HCT116 (cell line): ENCODE results near the gene PTPN7.

ENCODE experiments used
- ELF1 ChIP-seq: IDR thresholded peaks from 2 replicates; pipeline ENCODE4 v1.6.1; 2012; ENCODE audit warnings: low read depth, borderline replicate concordance
- EZH2 ChIP-seq: fragments of 200-600 bp; sonication (generic); IDR thresholded peaks from 2 replicates; pipeline ENCODE4 v1.6.1; 2017; ENCODE audit warnings: antibody characterized with exemption, mixed run types
- EZH2phosphoT487 ChIP-seq: fragments of 200-600 bp; IDR thresholded peaks from 2 replicates; pipeline ENCODE4 v1.6.1; 2018; ENCODE audit warnings: antibody characterized with exemption, borderline replicate concordance
- JUND ChIP-seq: IDR thresholded peaks from 2 replicates; pipeline ENCODE4 v1.6.1; 2012
- POLR2A ChIP-seq: IDR thresholded peaks from 2 replicates; pipeline ENCODE4 v1.7.0; 2011; ENCODE audit warnings: borderline replicate concordance; ENCODE audit not compliant: insufficient read depth, insufficient read length; ENCODE audit errors: extremely low read depth
- POLR2AphosphoS5 ChIP-seq: IDR thresholded peaks from 2 replicates; pipeline ENCODE4 v1.6.1; 2011; ENCODE audit warnings: mild to moderate bottlenecking, low read depth, low read length, moderate library complexity
- RAD21 ChIP-seq: IDR thresholded peaks from 2 replicates; pipeline ENCODE4 v1.6.1; 2012; ENCODE audit warnings: low read depth, mild to moderate bottlenecking
- YY1 ChIP-seq: IDR thresholded peaks from 2 replicates; pipeline ENCODE4 v1.6.1; 2011; ENCODE audit warnings: low read length, low read depth, moderate library complexity, mild to moderate bottlenecking; ENCODE audit not compliant: insufficient replicate concordance; ENCODE audit errors: extremely low read depth
- ZFX ChIP-seq: fragments of 450-650 bp; IDR thresholded peaks from 2 replicates; pipeline ENCODE4 v1.6.1; 2017
- ZNF274 ChIP-seq: fragments of 200-500 bp; sonication (Bioruptor generic); IDR thresholded peaks from 2 replicates; pipeline ENCODE4 v1.6.1; 2014; ENCODE audit warnings: mild to moderate bottlenecking, low read depth, low read length, inconsistent platforms
- TF ChIP-seq, protein P1 (sequence below), 3 experiments: fragments of 200-600 bp in 1 of 3; sonication (generic) in 1 of 3; IDR thresholded peaks in 2 of 3; conservative IDR thresholded peaks in 1 of 3; 2 replicates each; pipeline ENCODE4 v1.5.1; 2012 to 2017; ENCODE audit warnings: low read depth in 2 of 3, low read length in 2 of 3, antibody characterized with exemption in 1 of 3, borderline replicate concordance in 1 of 3, control low read depth in 1 of 3, mild to moderate bottlenecking in 1 of 3, mixed read lengths in 1 of 3, mixed run types in 1 of 3, moderate library complexity in 1 of 3; ENCODE audit not compliant: insufficient read depth in 1 of 3
- TF ChIP-seq, protein P2 (sequence below): IDR thresholded peaks from 2 replicates; pipeline ENCODE4 v1.6.1; 2012; ENCODE audit warnings: low read depth
- TF ChIP-seq, protein P3 (sequence below): IDR thresholded peaks from 2 replicates; pipeline ENCODE4 v1.6.1; 2012

DNA sequence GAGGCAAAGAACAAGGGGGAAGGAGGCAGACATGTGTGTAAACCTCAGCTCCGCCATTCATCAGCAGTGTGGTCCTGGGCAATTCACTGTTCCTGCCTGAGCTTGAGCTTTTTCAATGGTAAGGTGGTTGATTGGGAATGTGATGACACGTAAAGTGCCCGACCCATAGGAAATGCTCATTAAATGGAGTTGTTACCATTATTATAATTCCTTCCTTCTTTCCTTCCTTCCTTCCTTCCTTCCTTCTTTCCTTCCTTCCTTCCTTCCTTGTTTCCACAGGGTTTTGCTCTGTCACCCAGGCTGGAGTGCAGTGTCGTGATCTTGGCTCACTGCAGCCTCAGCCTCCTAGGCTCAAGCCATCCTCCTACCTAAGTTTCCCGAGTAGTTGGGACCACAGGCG, 33.3 kb downstream of the PTPN7 start:
- TF ChIP-seq POLR2A (no peak), POLR2AphosphoS5 (no peak), EZH2 (no peak), YY1 (no peak), EZH2phosphoT487 (no peak), RAD21 (no peak), JUND (no peak), ZFX (no peak), ELF1 (no peak), ZNF274 (no peak)
- TF ChIP-seq, protein P1, sequence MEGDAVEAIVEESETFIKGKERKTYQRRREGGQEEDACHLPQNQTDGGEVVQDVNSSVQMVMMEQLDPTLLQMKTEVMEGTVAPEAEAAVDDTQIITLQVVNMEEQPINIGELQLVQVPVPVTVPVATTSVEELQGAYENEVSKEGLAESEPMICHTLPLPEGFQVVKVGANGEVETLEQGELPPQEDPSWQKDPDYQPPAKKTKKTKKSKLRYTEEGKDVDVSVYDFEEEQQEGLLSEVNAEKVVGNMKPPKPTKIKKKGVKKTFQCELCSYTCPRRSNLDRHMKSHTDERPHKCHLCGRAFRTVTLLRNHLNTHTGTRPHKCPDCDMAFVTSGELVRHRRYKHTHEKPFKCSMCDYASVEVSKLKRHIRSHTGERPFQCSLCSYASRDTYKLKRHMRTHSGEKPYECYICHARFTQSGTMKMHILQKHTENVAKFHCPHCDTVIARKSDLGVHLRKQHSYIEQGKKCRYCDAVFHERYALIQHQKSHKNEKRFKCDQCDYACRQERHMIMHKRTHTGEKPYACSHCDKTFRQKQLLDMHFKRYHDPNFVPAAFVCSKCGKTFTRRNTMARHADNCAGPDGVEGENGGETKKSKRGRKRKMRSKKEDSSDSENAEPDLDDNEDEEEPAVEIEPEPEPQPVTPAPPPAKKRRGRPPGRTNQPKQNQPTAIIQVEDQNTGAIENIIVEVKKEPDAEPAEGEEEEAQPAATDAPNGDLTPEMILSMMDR (IDR thresholded peaks at IDR 0.05 in 2 of 3, conservative IDR thresholded peaks at IDR 0.05 in 1 of 3; ENCODE audit: borderline replicate concordance in 1 of 3, insufficient read depth in 1 of 3, low read depth in 2 of 3, low read length in 2 of 3), result no peak
- TF ChIP-seq, protein P2, sequence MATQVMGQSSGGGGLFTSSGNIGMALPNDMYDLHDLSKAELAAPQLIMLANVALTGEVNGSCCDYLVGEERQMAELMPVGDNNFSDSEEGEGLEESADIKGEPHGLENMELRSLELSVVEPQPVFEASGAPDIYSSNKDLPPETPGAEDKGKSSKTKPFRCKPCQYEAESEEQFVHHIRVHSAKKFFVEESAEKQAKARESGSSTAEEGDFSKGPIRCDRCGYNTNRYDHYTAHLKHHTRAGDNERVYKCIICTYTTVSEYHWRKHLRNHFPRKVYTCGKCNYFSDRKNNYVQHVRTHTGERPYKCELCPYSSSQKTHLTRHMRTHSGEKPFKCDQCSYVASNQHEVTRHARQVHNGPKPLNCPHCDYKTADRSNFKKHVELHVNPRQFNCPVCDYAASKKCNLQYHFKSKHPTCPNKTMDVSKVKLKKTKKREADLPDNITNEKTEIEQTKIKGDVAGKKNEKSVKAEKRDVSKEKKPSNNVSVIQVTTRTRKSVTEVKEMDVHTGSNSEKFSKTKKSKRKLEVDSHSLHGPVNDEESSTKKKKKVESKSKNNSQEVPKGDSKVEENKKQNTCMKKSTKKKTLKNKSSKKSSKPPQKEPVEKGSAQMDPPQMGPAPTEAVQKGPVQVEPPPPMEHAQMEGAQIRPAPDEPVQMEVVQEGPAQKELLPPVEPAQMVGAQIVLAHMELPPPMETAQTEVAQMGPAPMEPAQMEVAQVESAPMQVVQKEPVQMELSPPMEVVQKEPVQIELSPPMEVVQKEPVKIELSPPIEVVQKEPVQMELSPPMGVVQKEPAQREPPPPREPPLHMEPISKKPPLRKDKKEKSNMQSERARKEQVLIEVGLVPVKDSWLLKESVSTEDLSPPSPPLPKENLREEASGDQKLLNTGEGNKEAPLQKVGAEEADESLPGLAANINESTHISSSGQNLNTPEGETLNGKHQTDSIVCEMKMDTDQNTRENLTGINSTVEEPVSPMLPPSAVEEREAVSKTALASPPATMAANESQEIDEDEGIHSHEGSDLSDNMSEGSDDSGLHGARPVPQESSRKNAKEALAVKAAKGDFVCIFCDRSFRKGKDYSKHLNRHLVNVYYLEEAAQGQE, result no peak
- TF ChIP-seq, protein P3, sequence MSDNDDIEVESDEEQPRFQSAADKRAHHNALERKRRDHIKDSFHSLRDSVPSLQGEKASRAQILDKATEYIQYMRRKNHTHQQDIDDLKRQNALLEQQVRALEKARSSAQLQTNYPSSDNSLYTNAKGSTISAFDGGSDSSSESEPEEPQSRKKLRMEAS, result no peak
